NCI-H1048 (cell line): ENCODE measurements around the gene FMC1.
"Not testable (repeated sequence)": the region's sequence is repeated elsewhere in the genome, so short reads cannot be mapped to it uniquely, and the experiment has no call there.

Experiments
- DNase-seq: peaks from one replicate; lab custom pipeline; 2025; lab: John Stamatoyannopoulos, UW

The FMC1 gene

GRCh38 chr7:139340037-139340807 is 915 bp upstream of the FMC1 start:
- peak; percentile 98 for DNase-seq

GRCh38 chr7:139340808-139341057 is 404 bp upstream of the FMC1 start:
- DNase-seq, result no peak

- no peak for DNase-seq
These were observed 664 bp downstream of the FMC1 start for GRCh38 chr7:139341776-139342226.

DNA sequence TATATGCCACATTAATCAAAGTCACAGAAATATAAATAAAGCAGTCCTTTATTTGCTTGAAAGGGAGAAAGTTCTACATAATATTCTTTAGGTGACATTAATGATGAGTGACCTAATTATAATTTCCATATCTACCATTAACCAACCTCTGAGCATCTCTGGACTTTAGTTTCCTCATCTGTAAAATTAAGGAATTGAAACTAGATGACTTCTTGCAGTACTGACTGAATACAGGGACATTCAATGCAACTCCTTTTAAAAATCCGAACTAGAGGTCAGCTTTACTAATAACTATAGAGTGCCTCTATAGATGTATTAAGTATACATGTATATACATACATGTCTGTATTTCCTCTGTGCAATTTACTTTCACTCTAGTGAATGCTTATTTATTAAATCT is 3.9 kb downstream of the FMC1 start:
- no peak for DNase-seq

- DNase-seq, result no peak
These were observed 9.9 kb downstream of the FMC1 start for GRCh38 chr7:139351027-139351426.

DNA sequence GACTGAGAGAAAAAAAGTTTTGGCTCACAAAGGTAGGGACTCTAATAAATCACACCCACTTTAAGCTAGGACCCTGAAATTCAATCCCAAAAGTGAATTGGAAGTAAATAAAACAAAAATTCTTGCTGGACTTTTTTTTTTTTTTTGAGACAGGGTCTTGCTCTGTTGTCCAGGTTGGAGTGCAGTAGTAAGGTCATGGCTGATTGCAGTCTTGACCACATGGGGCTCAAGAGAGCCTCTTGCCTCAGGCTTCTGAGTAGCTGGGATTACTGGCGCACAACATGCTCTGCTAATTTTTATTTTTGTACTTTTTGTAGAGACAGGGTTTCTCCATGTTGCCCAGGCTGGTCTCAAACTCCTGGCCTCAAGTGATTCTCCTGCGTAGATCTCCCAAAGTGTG is 13.6 kb downstream of the FMC1 start:
- DNase-seq, result no peak

- DNase-seq, result no peak
These were observed 14.2 kb downstream of the FMC1 start for GRCh38 chr7:139355320-139355719.

GRCh38 chr7:139357729-139358506 is 16.8 kb downstream of the FMC1 start:
- not testable (repeated sequence) for DNase-seq

DNA sequence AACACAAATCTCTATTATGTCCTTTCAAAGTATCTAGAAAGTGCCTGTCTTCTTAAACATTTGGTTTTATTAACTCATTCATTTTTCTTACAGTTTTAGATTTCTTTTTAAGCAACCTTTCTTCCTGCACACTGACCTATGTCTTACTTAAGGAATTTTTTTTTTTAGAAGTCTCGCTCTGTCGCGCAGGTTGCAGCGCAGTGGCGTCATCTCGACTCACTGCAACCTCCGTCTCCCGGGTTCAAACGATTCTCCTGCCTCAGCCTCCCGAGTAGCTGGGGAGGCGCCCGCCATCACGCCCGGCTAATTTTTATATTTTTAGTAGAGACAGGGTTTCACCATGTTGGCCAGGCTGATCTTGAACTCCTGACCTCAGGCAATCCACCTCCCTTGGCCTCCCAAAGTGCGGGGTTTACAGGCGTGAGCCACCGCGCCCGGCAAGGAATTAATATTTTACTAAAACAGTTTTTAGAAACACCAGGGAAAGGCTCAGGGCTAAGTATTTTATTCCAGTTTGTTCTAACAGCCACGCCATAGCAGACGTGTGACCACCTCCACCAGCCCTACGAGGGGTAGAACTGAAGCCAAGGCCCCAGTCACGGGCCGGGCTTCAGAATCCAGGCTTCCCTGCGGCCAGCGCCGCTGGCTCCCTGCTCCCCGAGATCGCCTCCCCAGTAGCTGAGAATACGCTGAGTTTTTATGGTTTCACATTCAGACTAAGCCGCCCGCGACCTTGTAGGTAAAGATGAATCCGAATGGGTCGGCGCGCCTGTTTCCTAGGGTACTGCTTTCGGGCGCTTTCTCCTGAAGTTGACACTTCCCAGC is 17.6 kb downstream of the FMC1 start:
- no peak for DNase-seq

DNA sequence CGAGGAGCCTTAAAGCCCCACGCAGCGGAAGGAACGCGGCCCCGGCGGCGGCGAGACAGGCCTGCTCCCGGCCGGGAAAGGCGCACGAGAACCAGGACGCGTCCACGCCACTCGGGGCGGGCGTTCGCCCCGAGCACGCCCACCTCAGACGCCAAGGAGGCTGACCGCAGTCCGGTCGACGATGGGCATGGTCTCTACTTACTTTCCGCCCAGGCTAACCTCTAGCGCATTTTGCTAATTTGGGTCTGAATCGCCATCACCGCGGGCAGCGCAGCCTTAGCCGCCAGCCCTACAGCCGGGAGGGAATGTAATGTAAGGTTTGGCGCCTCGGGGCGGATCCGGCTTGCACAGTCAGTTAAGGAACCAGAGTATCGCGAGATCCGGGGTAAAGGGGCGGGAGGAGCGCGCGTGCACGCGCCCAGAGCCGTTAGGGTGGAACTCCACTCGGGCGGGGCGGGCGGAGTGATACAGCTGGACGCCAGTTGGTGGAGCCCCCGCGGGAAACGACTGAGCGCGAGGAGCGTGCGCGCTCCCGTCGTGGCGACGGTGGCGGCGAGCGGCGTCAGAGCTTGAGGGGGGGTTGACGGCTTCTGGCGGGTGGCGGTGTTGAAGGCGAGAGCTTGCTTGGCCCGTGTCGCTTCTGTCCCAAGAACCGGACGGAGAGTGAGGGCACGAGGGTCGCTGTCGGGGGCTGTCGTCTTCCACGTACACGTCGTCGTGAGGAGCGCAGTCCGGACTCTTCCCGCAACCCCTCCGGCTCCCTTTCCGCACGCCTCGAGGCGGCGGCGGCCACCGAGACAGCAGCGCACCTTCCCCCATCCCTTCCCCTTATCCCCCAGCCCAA is 18.5 kb downstream of the FMC1 start, which contains the start of gene LUC7L2:
Gene LUC7L2 (plus strand): TSS at position 529 of the 844 bp plus-strand sequence. CDS start 368 bp downstream, outside the sequence.
- peak; percentile 95 for DNase-seq

GRCh38 chr7:139360210-139360947 is 19.2 kb downstream of the FMC1 start:
- DNase-seq, result peak; percentile 86

DNA sequence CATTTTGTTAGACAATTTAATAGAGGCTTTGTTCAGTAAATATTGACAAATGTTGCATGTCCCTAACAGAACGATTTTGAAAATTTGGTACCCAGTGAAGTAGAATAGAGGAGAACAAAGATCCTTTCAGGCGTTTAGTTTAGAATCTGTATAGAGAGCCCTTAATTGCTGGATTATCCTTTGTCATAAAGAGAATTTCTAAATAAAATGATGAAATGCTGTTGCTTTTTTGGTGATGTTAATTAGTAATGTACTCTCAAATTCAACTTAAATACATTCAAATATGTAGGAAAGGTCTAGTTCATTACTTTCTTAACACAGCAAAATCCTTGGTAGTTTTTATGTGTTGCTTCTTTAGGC is 19.8 kb downstream of the FMC1 start:
- no peak for DNase-seq

DNA sequence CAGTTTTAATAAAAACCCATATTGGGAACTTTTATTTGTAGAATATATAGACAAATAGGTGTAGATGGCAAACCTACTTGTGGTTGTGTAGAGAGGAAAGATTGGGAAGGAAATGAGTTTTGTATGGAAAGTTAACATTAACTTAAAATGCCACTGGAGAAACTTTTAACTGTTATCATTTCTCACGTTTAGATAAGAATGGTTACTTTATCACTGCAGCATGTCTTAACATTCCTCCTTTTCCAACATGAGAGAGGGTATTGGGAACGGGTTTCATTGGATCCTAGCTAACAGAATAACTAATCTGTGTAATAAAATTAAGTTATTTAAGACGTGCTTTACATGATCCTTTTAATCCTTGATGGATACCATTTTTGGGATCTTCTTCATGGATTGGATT is 20.4 kb downstream of the FMC1 start:
- no peak for DNase-seq

- no peak for DNase-seq
These were observed 21.2 kb downstream of the FMC1 start for GRCh38 chr7:139362302-139362701.

GRCh38 chr7:139362981-139363380 is 21.8 kb downstream of the FMC1 start:
- DNase-seq, result no peak

DNA sequence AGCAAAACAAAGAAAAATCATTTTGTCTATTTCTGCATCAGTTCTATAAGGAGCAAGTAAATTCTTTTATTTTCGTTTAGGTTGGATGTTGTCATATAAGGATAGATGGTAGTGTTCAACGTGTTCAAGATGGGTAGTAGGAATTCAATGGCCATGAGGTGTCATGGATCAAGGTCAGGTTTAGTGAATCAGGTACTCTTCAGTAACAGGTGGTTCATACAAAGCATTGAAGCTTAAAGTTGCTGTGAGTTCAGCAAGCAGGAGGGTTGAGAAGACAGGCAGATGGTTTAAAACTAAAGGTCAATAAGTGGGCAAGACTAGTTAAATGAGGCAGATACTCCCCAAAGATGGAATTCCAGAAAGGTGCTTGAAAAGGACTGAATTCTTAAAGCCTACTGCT is 24.2 kb downstream of the FMC1 start:
- no peak for DNase-seq

GRCh38 chr7:139366400-139366799 is 25.3 kb downstream of the FMC1 start:
- DNase-seq, result no peak

DNA sequence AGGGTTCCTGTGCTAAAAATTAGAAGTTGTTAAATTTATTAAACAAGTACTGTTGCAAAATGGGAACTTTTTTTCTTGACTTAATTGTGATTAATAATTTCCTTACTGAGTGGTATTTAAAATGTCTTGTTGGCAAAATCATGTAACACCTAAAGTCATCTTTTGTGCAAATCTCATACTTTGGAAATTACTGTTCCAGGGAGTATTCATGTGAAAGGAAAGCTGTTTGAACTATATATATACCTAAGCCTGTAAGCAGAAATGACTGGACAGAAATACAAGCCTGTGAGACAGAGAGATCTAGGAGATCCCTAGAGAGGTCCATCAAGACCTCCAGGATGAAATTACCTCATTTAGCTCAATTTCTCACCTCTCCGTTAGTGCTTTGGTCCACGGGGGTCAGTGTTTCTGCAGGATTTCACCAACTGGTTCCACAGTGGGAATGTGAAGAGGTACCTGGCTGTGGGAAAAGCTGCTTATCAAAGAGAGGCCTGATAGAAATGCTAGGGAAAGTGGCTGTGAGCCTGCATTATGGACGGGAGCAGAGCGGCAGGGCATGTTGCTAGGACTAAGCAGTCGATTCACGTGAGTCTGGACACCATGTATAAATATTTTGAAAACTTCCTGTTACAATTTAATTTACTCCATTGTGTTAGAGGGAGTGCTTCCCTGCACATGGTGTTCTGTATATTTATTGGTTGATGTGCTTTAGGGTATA is 26.5 kb downstream of the FMC1 start:
- DNase-seq, result no peak

GRCh38 chr7:139370301-139370942 is 29.3 kb downstream of the FMC1 start:
- DNase-seq, result no peak

DNA sequence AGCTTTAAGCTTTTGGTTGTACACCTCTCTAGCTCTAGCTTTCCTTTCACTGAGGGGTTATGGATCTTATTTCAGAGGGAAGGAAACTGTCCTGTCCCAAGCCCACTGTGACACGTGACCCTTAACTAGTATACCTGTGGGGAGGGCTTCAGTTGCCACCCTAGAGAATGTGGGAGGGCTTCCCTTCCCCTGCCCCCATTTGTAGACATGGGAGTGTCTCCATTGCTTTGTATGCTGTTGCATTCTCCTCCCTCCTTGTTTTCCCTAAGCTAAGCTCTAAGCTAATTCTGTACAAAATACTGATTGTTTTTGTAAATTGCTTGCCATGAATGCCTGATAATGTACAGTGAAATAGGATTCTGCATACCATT is 29.8 kb downstream of the FMC1 start:
- DNase-seq, result no peak
